NT2/D1 (cell line): ENCODE results near the gene RHBDD1.

Experiments used
- SUZ12 ChIP-seq: IDR thresholded peaks from 2 replicates; pipeline ENCODE4 v1.6.1; 2011; ENCODE audit not compliant: insufficient read length, insufficient read depth; ENCODE audit errors: extremely low read depth
- YY1 ChIP-seq: IDR thresholded peaks from 2 replicates; pipeline ENCODE4 v1.6.1; 2011; ENCODE audit not compliant: insufficient read length, insufficient read depth
- ZNF274 ChIP-seq: IDR thresholded peaks from 2 replicates; pipeline ENCODE4 v1.6.1; 2011; ENCODE audit warnings: mild to moderate bottlenecking, low read depth, low read length

DNA sequence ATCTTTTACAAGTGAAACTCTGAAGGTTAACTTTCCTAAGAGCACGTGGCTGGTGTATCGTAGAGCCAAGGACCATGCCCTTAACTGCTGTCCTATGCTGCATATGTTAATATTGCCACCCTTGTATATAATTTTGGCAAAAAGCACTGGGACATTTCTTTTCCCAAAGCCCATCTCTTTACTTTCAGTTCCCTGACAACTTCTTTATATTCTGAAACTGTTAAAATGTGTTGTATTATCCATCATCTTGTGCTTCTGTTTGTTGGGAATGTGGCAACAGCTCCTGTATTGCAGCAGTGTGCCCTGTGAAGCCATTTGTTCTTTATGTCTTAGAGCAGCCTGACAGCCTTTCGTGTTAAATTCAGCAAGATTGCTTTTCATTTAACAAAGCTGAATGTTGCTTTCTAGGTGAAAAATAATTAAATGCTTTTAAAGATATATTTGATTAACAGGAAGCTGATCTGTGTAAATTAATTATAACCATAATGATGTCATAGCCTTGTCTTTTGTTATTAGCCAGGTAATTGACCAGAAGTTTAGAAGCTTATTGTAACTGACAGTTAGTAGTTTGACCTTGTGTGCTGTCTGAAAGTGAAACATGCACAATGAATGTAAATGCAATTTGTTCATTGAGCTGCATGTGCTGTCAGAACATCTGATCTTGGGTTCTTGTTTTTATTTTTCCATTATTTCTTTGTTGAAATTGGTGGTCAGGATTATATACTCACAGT, 9.7 kb downstream of the RHBDD1 start:
- TF ChIP-seq ZNF274 (no peak), YY1 (no peak), SUZ12 (no peak)
